ENCODE measurements around the gene TRAF3IP3.

TRAF3IP3 gene

GRCh38 chr1:209749205-209749604, 6.6 kb upstream of the TRAF3IP3 start:
- no peak for ATAC-seq
- no peaks in the 10 kb centered on the region for H3K27me3 Mint-ChIP-seq
- peaks cover 44% of the 10 kb centered on the region for H3K4me1 Mint-ChIP-seq
- H3K36me3 Mint-ChIP-seq = no peaks in the 10 kb centered on the region
- H3K27ac Mint-ChIP-seq = no peak overlapping the region
- H3K9me3 Mint-ChIP-seq = no peaks in the 10 kb centered on the region
- no peak overlapping the region for H3K4me3 Mint-ChIP-seq

- H3K4me3 Mint-ChIP-seq = no peak overlapping the region
- H3K27ac Mint-ChIP-seq = no peak overlapping the region
- no peak for ATAC-seq
- H3K36me3 Mint-ChIP-seq = no peaks in the 10 kb centered on the region
- no peaks in the 10 kb centered on the region for H3K27me3 Mint-ChIP-seq
- peaks cover 45% of the 10 kb centered on the region for H3K4me1 Mint-ChIP-seq
- no peaks in the 10 kb centered on the region for H3K9me3 Mint-ChIP-seq
Observed at GRCh38 chr1:209749670-209750323, 6.1 kb upstream of the TRAF3IP3 start.

- no peaks in the 10 kb centered on the region for H3K9me3 Mint-ChIP-seq
- peak overlapping the region; percentile 49 for H3K4me3 Mint-ChIP-seq
- peak overlapping the region; percentile 86 for H3K27ac Mint-ChIP-seq
- H3K36me3 Mint-ChIP-seq = no peaks in the 10 kb centered on the region
- ATAC-seq = peak; percentile 58
- no peaks in the 10 kb centered on the region for H3K27me3 Mint-ChIP-seq
- H3K4me1 Mint-ChIP-seq = peaks cover 62% of the 10 kb centered on the region
Observed at GRCh38 chr1:209751627-209752231, 4.1 kb upstream of the TRAF3IP3 start.

- Mint-ChIP-seq H3K4me3 (no peak overlapping the region), H3K36me3 (no peaks in the 10 kb centered on the region), H3K27me3 (no peaks in the 10 kb centered on the region), H3K4me1 (peaks cover 57% of the 10 kb centered on the region), H3K27ac (no peak overlapping the region), H3K9me3 (no peaks in the 10 kb centered on the region)
- no peak for ATAC-seq
Observed at GRCh38 chr1:209752890-209753289, 3.0 kb upstream of the TRAF3IP3 start.

GRCh38 chr1:209755256-209755655, 597 bp upstream of the TRAF3IP3 start:
- H3K9me3 Mint-ChIP-seq = no peaks in the 10 kb centered on the region
- peak overlapping the region; percentile 95 for H3K4me3 Mint-ChIP-seq
- H3K27me3 Mint-ChIP-seq = no peaks in the 10 kb centered on the region
- H3K36me3 Mint-ChIP-seq = peaks cover 19% of the 10 kb centered on the region
- H3K27ac Mint-ChIP-seq = peak overlapping the region; percentile 85
- H3K4me1 Mint-ChIP-seq = peaks cover 73% of the 10 kb centered on the region
- ATAC-seq = no peak

- Mint-ChIP-seq H3K4me3 (peak overlapping the region; percentile 95), H3K9me3 (no peaks in the 10 kb centered on the region), H3K27ac (peak overlapping the region; percentile 85), H3K27me3 (no peaks in the 10 kb centered on the region), H3K36me3 (peaks cover 35% of the 10 kb centered on the region), H3K4me1 (peaks cover 74% of the 10 kb centered on the region)
- peak; percentile 75 for ATAC-seq
Observed at GRCh38 chr1:209756615-209757445, 977 bp downstream of the TRAF3IP3 start.

GRCh38 chr1:209758400-209758799, 2.5 kb downstream of the TRAF3IP3 start:
- Mint-ChIP-seq H3K4me3 (peak overlapping the region; percentile 95), H3K27me3 (no peaks in the 10 kb centered on the region), H3K9me3 (no peaks in the 10 kb centered on the region), H3K36me3 (peaks cover 50% of the 10 kb centered on the region), H3K27ac (peak overlapping the region; percentile 85), H3K4me1 (peaks cover 78% of the 10 kb centered on the region)
- no peak for ATAC-seq

GRCh38 chr1:209759829-209760359, 4.0 kb downstream of the TRAF3IP3 start:
- H3K27ac Mint-ChIP-seq = peak overlapping the region; percentile 85
- H3K4me3 Mint-ChIP-seq = no peak overlapping the region
- H3K9me3 Mint-ChIP-seq = no peaks in the 10 kb centered on the region
- no peak for ATAC-seq
- H3K27me3 Mint-ChIP-seq = no peaks in the 10 kb centered on the region
- H3K4me1 Mint-ChIP-seq = peaks cover 85% of the 10 kb centered on the region
- H3K36me3 Mint-ChIP-seq = peaks cover 64% of the 10 kb centered on the region

GRCh38 chr1:209761011-209761635, 5.3 kb downstream of the TRAF3IP3 start:
- no peaks in the 10 kb centered on the region for H3K9me3 Mint-ChIP-seq
- peaks cover 75% of the 10 kb centered on the region for H3K36me3 Mint-ChIP-seq
- ATAC-seq = no peak
- peak overlapping the region; percentile 66 for H3K27ac Mint-ChIP-seq
- no peak overlapping the region for H3K4me3 Mint-ChIP-seq
- H3K27me3 Mint-ChIP-seq = no peaks in the 10 kb centered on the region
- peaks cover 83% of the 10 kb centered on the region for H3K4me1 Mint-ChIP-seq

GRCh38 chr1:209766051-209766450, 10.2 kb downstream of the TRAF3IP3 start:
- no peak for ATAC-seq
- H3K27me3 Mint-ChIP-seq = no peaks in the 10 kb centered on the region
- H3K27ac Mint-ChIP-seq = no peak overlapping the region
- peaks cover 66% of the 10 kb centered on the region for H3K36me3 Mint-ChIP-seq
- no peak overlapping the region for H3K4me3 Mint-ChIP-seq
- no peaks in the 10 kb centered on the region for H3K9me3 Mint-ChIP-seq
- H3K4me1 Mint-ChIP-seq = peaks cover 49% of the 10 kb centered on the region

GRCh38 chr1:209767096-209767495, 11.2 kb downstream of the TRAF3IP3 start:
- no peak for ATAC-seq
- Mint-ChIP-seq H3K4me3 (no peak overlapping the region), H3K36me3 (peaks cover 56% of the 10 kb centered on the region), H3K4me1 (peaks cover 41% of the 10 kb centered on the region), H3K27me3 (no peaks in the 10 kb centered on the region), H3K27ac (no peak overlapping the region), H3K9me3 (no peaks in the 10 kb centered on the region)

GRCh38 chr1:209767706-209768105, 11.9 kb downstream of the TRAF3IP3 start:
- Mint-ChIP-seq H3K4me1 (peaks cover 35% of the 10 kb centered on the region), H3K27ac (no peak overlapping the region), H3K9me3 (no peaks in the 10 kb centered on the region), H3K36me3 (peaks cover 50% of the 10 kb centered on the region), H3K27me3 (no peaks in the 10 kb centered on the region), H3K4me3 (no peak overlapping the region)
- ATAC-seq = no peak

- H3K27me3 Mint-ChIP-seq = no peaks in the 10 kb centered on the region
- no peak overlapping the region for H3K27ac Mint-ChIP-seq
- no peak overlapping the region for H3K4me3 Mint-ChIP-seq
- peaks cover 50% of the 10 kb centered on the region for H3K36me3 Mint-ChIP-seq
- peaks cover 29% of the 10 kb centered on the region for H3K4me1 Mint-ChIP-seq
- ATAC-seq = peak; percentile 98
- no peaks in the 10 kb centered on the region for H3K9me3 Mint-ChIP-seq
Observed at GRCh38 chr1:209768354-209768774, 12.5 kb downstream of the TRAF3IP3 start.

GRCh38 chr1:209769171-209769904, 13.5 kb downstream of the TRAF3IP3 start:
- Mint-ChIP-seq H3K36me3 (peaks cover 42% of the 10 kb centered on the region), H3K27ac (no peak overlapping the region), H3K4me1 (peaks cover 23% of the 10 kb centered on the region), H3K9me3 (no peaks in the 10 kb centered on the region), H3K27me3 (no peaks in the 10 kb centered on the region), H3K4me3 (no peak overlapping the region)
- peak; percentile 75 for ATAC-seq
